ENCODE results near the gene DENND4A. TPM values are rescaled to one million over a fixed set of nuclear protein-coding genes. Genes with fewer than 3 reads are reported as not detected.

The DENND4A gene
- total and polyA plus RNA-seq, 2 of the 4 experiments (the other 2 are of a cell fraction), result 4.1 to 17.7 TPM

- no peaks in the 10 kb centered on the region for H3K36me3 ChIP-seq (ENCODE audit: control insufficient read depth, insufficient read depth, low read length)
- no peak overlapping the region for H3K4me2 ChIP-seq (ENCODE audit: low read depth, low read length)
- no peak overlapping the region for H3K18ac ChIP-seq (ENCODE audit: low read depth, low read length)
- no peak overlapping the region for H2BK20ac ChIP-seq (ENCODE audit: low read depth, low read length)
- no peak overlapping the region for H2BK15ac ChIP-seq (ENCODE audit: low read depth, low read length)
- H3K56ac ChIP-seq (ENCODE audit: extremely low read depth, insufficient read depth, low read length), result no peak overlapping the region
- no peak overlapping the region for H2AK9ac ChIP-seq (replicated peaks; ENCODE audit: low read depth, low read length, poor library complexity)
- H3K9me1 ChIP-seq (ENCODE audit: insufficient read depth, low read length), result peaks cover 7% of the 10 kb centered on the region
- in situ Hi-C loops (cut with MboI; ENCODE audit: low sequenced_read_pairs), result no loop called here
- no peaks in the 10 kb centered on the region for H3K27me3 ChIP-seq (ENCODE audit: control insufficient read depth, insufficient read depth, low read length)
- H3K4me1 ChIP-seq (ENCODE audit: control insufficient read depth, insufficient read depth, low read length), result peaks cover 2% of the 10 kb centered on the region; the same call in 1 of the 2 replicates
- H4K20me1 ChIP-seq (ENCODE audit: insufficient read depth, low read length), result no peaks in the 10 kb centered on the region
- no peak overlapping the region for H2BK120ac ChIP-seq (ENCODE audit: low read depth, low read length)
- no peak overlapping the region for H2AK5ac ChIP-seq (ENCODE audit: low read depth, low read length)
- H2BK5ac ChIP-seq (ENCODE audit: low read depth, low read length, poor library complexity, severe bottlenecking), result no peak overlapping the region
- H2AFZ ChIP-seq (replicated peaks; ENCODE audit: low read length, poor library complexity), result no peak overlapping the region
- no peak overlapping the region for H4K8ac ChIP-seq (ENCODE audit: low read depth in 2 of 2, low read length in 2 of 2)
- DNase-seq (no peak), ATAC-seq (ENCODE audit: low read depth) (no peak)
- CTCF ChIA-PET, result interaction anchor here (0.6 to 0.7 kb wide), 2 partner anchors 14 to 21 kb away, joined by 3 to 4 read pairs; no protein-coding TSS in a partner anchor
- TF ChIP-seq CEBPB (IDR thresholded peaks at IDR 0.05; ENCODE audit: low read depth, low read length) (no peak), CHD1 (IDR thresholded peaks at IDR 0.05; ENCODE audit: low read depth, low read length) (no peak), ELK1 (IDR thresholded peaks at IDR 0.05; ENCODE audit: borderline replicate concordance, low read depth, low read length) (no peak), RFX5 (IDR thresholded peaks at IDR 0.05; ENCODE audit: low read depth, low read length) (no peak), MAZ (IDR thresholded peaks at IDR 0.05; ENCODE audit: borderline replicate concordance, low read depth, low read length) (no peak), RCOR1 (IDR thresholded peaks at IDR 0.05; ENCODE audit: insufficient replicate concordance, low read length) (no peak), NFE2L2 (IDR thresholded peaks at IDR 0.05; ENCODE audit: low read depth, low read length) (no peak), POLR2A (IDR thresholded peaks at IDR 0.05; ENCODE audit: low read depth, low read length) (no peak), SMC3 (IDR thresholded peaks at IDR 0.05; ENCODE audit: low read depth, low read length) (no peak), USF2 (IDR thresholded peaks at IDR 0.05; ENCODE audit: low read depth, low read length) (no peak), MXI1 (IDR thresholded peaks at IDR 0.05; ENCODE audit: borderline replicate concordance, low read depth, low read length) (no peak), FOS (IDR thresholded peaks at IDR 0.05; ENCODE audit: low read depth, low read length) (no peak), RAD21 (IDR thresholded peaks at IDR 0.05; ENCODE audit: low read length) (no peak), CTCF (conservative IDR thresholded peaks at IDR 0.05; ENCODE audit: low read depth, low read length) (no peak)
- intact Hi-C loops (cut with micrococcal nuclease), result no loop called here
- dilution Hi-C loops (cut with HindIII; ENCODE audit: low sequenced_read_pairs, unreplicated experiment), result no loop called here
- WGBS, 2 experiments (ENCODE audit: extremely low coverage in 2 of 2, insufficient read length in 1 of 2), result 93 to 100% methylated on average over 1 to 2 of the region's 6 CpGs
- H3K27ac ChIP-seq (ENCODE audit: insufficient read depth, low read length), result no peak overlapping the region
- no peak overlapping the region for H3K9ac ChIP-seq (ENCODE audit: low read depth, low read length)
- no peak overlapping the region for H3K4me3 ChIP-seq (ENCODE audit: insufficient read depth, low read depth, low read length)
- no peaks in the 10 kb centered on the region for H3K9me3 ChIP-seq (ENCODE audit: control insufficient read depth, insufficient read depth, low read length)
- BruUV-seq (replicated peaks), result no TSS peak
- no peak overlapping the region for H3K14ac ChIP-seq (replicated peaks; ENCODE audit: low read depth, low read length)
- no peak overlapping the region for H4K91ac ChIP-seq (ENCODE audit: insufficient read depth, low read depth, low read length)
- H3K23ac ChIP-seq (ENCODE audit: low read depth, low read length), result no peak overlapping the region
- H3K4ac ChIP-seq (ENCODE audit: low read depth, low read length), result no peak overlapping the region
- POLR2A ChIA-PET (ENCODE audit: unreplicated experiment), result no interaction called here
- H3K79me1 ChIP-seq (ENCODE audit: low read depth in 1 of 2, low read length in 2 of 2), result peaks cover 14 to 43% of the 10 kb centered on the region in 2 experiments
- H4K5ac ChIP-seq (ENCODE audit: low read depth, low read length), result no peak overlapping the region
Observed at GRCh38 chr15:65785151-65785550, 6.9 kb downstream of the DENND4A start.
